GM19468 (cell line): Measurements from ENCODE around the gene OSCP1.

Experiments
- ATAC-seq: cut with Tn5 transposase; IDR thresholded peaks from one replicate; pipeline ENCODE4 v1.9.1; 2021; ENCODE audit warnings: mild to moderate bottlenecking, moderate library complexity, moderate number of reproducible peaks; ENCODE audit not compliant: unreplicated experiment; ENCODE audit errors: extremely low read depth

The OSCP1 gene

GRCh38 chr1:36386265-36387140 is 63.7 kb downstream of the OSCP1 start:
- no peak for ATAC-seq

- peak; percentile 46 for ATAC-seq
Observed at GRCh38 chr1:36385410-36386264, 64.6 kb downstream of the OSCP1 start, which contains the start of gene STK40. TSS of gene STK40 (minus strand) at chr1:36385924. CDS start at chr1:36361332, 24,592 bp downstream.

DNA sequence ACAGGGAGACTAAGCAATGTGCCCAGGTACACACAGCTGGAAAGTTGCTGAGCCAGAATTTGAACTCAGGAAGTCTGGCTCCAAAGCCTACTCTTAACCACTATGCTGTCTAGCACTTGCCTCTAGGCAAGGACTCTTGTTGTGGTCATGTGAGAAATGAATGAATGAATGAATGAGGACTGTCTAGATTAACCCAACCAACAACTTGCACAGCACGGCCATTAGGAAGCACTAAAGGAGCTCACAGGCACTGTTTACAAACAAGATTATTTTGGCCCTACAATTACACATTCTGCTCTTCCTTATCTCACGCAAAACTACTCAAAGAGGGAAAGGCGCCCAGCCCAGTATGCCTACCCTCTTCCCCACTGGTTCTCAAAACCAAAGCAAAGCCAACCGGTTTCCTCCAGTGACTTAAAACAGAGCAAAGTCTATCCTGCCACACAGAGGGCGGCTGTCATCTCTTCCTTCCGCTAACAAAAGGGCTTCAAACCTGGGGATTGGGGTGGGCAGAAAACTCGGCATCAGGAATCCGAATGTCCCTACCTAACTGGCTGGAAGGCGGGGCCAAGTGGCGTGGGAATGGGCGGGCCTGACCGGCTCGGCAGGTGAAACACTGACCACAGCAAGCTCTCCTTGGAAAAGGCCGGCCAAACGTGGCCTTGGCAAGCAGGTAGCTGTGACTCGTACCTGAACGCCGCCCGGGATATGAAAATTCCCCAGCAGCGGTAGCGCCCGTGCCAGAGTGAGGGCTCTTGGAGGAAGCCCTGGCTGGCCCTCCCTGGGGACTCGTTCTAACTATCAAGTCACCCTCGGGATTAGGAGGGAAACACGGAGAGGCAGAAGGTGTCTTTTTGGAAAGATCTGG is 65.5 kb downstream of the OSCP1 start:
- no peak for ATAC-seq

DNA sequence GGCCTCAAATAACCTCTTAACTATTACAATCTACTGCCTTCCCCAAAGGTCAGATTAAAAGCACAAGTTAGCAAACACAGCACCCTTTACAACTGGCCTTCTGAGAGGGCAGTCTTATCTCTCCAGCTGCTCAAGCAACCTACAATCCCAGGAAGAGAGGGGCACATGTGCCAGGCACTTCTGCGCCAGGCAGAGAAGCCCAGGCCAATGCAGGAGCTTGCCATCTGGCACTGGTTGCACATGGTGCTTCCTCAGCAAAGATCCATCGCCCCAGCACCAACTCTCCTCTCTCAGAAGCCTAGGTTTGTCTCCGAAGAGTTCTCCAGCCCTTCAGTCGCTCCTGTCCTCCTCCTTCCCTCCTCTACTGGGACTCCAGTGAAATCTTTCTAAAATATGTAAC is 67.0 kb downstream of the OSCP1 start:
- ATAC-seq, result no peak

- no peak for ATAC-seq
Observed at GRCh38 chr1:36382669-36383068, 67.6 kb downstream of the OSCP1 start.

- ATAC-seq, result no peak
Observed at GRCh38 chr1:36382231-36382630, 68.0 kb downstream of the OSCP1 start.

GRCh38 chr1:36381405-36381804 is 68.8 kb downstream of the OSCP1 start:
- no peak for ATAC-seq

DNA sequence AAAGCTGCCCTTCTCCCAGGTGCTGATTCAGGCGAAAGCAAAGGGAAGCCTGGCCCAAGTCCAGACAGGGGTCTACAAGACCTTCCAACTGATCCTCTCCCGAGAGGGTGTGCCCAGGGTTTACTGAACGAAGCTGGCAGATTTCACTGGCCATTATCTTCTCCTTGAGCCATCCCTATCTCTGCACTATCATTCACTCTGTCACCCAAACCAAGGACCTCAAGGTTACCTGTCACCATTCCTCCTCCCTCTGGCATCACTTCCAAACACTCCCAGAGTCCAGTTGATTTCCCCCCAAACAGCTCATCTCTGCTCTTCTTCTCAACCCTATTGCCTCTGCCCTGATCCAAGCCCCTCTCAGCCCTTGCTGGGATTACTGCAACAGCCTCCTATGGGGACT is 69.5 kb downstream of the OSCP1 start:
- no peak for ATAC-seq

- ATAC-seq, result no peak
Observed at GRCh38 chr1:36380143-36380619, 70.1 kb downstream of the OSCP1 start.

GRCh38 chr1:36377791-36378492 is 72.3 kb downstream of the OSCP1 start:
- no peak for ATAC-seq

- ATAC-seq, result no peak
Observed at GRCh38 chr1:36372617-36373016, 77.6 kb downstream of the OSCP1 start.

DNA sequence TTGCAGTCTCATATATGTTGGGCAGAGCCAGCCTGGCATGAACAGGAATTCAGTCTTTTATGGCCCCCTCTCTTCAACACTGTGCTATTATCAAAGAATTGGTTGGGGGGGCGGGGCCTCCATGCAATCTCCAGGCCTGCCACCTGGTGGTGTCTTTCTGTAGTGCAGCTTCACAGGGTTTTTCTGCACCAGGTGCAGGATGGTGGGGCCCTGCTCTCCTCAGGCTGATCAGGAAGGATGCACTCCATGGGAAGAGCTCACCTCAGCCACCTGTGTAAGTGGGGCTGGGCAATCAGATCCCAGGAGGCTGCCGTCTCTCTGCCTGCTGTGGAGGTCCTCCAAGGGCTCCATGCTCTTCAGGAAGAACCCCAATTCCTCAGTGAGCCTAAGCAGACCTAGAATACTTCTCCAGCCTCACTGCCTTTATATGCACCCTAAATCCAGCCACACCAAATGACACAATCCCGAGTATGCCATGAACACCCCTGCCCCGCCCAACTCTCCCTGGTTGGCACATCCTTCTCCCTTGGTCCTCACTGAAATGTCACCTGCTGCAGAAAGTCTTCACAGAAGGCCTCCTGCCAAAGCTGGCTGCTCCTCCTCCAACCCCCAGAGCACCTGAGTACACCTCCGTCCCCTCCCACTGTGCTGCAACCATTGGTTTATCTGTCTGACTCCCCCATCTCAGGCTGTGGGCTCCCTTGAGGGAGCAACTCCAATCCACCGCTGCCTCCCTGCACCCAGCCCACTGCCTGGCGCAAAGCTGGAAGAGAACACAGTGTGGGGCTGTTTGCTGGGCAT is 81.0 kb downstream of the OSCP1 start:
- ATAC-seq, result no peak
